Endometrial microvascular endothelial cells (primary cell): ENCODE measurements around the gene CALN1. TPM values are rescaled to one million over a fixed set of nuclear protein-coding genes. Genes with fewer than 3 reads are reported as not detected.
"Not testable (repeated sequence)": the region's sequence is repeated elsewhere in the genome, so short reads cannot be mapped to it uniquely, and the experiment has no call there.

ENCODE experiments used
- in situ Hi-C: cut with HindIII; loops from 2 replicates; pipeline ENCODE4 v1.10.0; 2017; ENCODE audit warnings: low sequenced_read_pairs, low pct_unique_long_range_greater_than_20kb; ENCODE audit errors: inconsistent ontology term
- total RNA-seq: library from RNA; depleted of rRNA; stranded (reverse); fragments of >200 nt; gene quantifications from one replicate; pipeline ENCODE4 v1.2.3, GENCODE V29; 2015; ENCODE audit errors: inconsistent ontology term

CALN1 gene
- total RNA-seq, 1 donor from 2014 or later = not detected

DNA sequence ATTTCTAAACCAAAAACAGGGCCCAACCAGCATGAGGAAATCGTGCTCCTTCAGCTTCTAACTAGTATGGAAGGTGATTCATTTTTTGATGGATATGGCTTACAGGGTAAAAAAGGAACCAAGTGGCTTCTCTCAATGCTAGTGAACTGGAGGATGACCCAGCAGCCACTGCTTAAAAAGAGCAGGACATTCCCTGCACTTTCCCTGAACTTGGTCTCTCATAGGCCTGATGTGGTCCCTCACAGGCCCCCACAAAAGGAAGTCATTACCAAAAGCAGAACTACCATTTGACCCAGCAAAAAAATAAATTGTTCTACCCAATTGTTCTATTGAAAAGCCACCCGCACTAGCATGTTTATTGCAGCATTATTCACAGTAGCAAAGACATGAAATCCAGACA lies 188.8 kb downstream of the CALN1 start:
- in situ Hi-C loops = no loop called here

DNA sequence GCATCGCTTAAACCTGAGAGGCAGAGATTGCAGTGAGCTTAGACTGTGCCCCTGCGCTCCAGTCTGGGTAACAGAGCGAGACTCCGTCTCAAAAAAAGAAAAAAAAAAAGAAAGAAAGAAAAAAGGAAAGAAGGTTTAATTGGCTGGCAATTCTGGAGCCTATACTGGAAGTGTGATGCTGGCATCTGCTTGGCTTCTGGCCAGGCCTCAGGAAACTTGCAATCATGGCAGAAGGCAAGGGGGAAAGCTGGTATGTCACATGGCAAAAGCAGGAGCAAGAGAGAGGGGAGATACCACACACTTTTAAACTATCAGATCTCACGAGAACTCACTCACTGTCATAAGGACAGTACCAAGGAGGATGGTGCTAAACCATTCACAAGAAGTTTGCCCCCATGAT lies 190.0 kb downstream of the CALN1 start:
- in situ Hi-C loops = no loop called here

DNA sequence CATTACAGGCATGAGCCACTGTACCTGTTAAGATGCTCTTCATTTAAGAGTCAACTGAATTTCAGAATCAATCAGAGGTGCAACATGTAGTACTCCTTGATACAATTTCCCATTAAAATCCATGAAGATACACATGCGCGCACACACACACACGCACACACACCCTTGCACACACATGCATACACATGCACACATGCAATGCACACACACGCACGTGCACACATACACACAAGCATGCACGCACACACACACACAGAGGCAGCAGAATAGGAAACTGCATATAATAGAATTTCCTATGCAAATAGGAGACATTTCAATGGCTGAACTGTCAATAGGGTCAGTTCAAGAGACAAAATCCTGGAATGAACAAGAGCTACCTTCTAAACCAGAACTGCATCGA lies 192.6 kb downstream of the CALN1 start:
- in situ Hi-C loops = no loop called here

DNA sequence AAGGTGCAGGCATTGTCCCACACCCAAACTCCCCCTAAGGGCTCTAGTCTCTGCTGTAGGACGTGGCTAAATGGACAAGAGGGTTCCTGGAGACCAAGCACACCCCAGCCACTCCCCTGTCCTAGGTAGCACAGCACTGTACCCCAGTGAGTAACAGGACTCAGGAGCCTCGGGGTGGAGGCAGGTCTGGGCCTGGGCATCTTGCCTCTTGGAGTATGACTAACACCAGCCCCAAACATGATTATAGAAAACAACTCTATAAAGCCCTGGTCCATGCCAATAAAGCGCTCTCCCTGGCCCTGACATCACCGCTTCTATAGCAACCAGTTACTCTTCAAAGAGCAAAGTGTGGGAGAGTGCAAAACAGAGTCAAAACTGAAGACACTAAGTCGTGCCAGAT lies 195.0 kb downstream of the CALN1 start:
- in situ Hi-C loops = no loop called here

DNA sequence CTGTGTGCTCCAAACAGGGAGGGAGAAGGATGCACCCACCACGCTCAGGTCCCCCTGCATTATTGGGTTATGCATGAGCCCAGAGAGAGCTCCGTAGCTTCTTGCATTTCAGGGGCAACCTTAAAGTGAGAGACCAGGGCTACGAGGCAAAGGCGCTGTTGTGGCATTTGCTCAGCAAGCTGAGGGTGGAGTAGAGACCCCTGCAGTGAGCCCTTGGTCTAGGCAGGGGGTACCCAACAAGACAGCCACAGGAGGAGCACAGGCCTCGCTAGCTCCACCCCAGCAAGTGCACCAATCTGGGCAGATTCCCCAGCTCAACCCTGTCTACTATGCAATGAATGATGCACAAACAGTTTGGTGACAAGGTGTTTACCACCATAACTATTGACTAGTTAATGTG lies 198.4 kb downstream of the CALN1 start:
- in situ Hi-C loops = no loop called here

DNA sequence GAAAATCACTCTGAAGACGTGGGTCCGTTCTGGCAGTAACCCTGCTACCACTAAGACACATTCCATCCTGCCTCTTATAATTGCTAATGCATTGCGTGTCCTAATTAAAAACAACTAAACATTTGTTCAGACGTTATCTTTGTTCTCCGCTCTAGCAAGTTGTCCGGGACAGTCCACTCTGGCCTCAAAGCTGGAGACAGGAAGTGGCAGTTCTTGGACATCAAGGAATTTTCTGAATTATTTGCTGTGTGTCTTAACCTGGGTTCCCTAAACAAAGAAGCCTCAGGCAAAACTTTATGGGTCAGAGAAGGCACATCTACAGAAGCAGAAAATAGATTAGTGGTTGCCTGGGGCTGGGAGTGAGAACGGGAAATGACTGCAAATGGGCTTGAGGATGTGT lies 199.1 kb downstream of the CALN1 start:
- in situ Hi-C loops = no loop called here

DNA sequence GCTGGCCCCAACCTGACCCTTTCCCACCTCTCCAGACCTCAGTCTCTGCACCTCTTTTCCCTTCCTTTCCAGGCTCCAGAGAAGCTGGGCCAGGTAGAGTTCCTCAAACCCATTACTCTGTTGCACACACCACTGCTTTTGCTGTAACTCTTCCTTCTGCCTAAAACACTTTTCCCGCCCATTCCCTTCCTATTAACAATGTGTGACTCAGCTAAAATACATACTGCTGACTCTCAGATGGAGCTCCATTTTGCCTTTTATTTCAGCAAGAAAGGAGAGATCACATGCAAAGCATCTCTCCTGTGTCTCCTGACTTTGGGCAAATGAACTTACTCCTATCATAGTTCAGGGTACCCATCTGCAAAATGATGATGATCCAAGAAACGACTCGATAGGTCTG lies 201.0 kb downstream of the CALN1 start:
- in situ Hi-C loops = no loop called here

DNA sequence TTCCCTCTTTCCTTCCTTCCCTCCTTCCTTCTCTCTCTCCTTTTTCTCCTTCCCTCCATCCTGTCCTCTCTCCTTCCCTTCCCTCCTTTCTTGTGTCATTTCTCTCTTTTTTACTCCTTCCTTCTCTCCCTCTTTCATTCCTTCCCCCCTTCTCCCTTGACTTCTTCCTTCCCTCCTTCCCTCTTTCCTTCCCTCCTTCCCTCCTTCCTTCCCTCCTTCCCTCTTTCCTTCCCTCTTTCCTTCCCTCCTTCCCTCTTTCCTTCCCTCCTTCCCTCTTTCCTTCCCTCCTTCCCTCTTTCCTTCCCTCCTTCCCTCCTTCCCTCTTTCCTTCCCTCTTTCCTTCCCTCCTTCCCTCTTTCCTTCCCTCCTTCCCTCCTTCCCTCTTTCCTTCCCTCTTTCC lies 203.1 kb downstream of the CALN1 start:
- in situ Hi-C loops = not testable (repeated sequence)

DNA sequence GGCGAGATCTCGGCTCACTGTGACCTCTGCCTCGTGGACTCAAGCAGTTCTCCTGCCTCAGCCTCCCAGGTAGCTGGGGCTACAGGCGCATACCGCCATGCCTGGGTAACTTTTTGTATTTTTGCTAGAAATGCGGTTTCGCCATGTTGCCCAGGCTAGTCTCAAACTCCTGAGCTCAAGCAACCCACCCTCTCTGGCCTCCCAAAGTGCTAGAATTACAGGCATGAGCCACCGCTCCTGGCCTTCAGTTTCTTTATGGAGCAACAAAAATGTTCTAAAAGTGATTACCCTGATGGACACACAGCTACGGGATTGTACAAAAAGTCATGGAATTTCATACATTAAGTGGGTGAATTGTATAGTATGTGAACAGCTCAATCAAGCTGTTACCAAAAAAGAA lies 216.0 kb downstream of the CALN1 start:
- in situ Hi-C loops = no loop called here

DNA sequence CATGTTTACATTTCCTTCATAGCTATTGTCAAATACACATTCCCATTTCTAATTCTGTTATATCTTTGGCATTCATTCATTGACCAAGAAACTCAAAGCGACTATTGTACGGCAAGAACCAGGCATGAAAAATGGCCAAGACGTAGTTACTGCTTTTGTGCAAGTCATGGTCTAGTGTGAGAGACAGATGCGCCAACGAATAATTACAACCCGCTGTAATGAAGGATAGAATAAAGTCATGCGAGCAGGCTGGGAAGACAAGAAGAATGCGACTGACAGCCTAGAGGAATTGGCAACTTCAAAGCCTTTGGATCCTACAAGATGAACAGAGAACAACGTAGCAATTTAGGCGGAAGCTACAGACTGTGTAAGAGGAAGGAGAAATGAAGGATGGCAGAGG lies 221.2 kb downstream of the CALN1 start:
- in situ Hi-C loops = no loop called here

DNA sequence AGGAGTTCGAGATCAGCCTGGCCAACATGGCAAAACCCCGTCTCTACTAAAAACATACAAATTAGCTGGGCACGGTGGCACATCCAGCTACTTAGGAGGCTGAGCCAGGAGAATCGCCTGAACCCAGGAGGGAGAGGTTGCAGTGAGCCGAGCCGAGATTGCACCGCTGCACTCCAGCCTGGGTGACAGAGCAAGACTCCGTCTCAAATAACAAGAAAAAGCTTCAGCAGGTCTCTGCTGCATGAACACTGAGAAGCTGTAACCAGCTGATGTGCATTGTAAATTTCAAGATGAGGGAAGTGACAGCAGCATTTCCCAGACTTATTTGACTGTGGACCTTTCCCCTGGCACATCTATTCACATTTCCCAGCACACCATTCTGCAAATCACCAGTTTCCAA lies 222.0 kb downstream of the CALN1 start:
- in situ Hi-C loops = no loop called here

DNA sequence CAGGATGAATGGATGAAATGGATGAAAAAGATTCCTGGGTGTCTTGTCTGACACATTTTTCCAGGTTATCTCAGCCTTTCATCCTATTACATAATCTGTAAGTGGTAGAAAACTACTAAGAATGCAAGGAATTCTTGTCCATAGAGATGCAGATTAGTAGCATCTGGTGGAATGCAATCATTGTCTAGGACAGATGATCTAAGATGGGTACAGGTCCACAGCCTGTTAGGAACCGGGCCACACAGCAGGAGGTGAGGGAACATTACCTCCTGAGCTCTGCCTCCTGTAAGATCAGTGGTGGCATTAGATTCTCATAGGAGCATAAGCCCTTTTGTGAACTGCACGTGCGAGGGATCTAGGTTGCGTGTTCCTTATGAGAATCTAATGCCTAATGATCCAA lies 225.0 kb downstream of the CALN1 start:
- in situ Hi-C loops = no loop called here

DNA sequence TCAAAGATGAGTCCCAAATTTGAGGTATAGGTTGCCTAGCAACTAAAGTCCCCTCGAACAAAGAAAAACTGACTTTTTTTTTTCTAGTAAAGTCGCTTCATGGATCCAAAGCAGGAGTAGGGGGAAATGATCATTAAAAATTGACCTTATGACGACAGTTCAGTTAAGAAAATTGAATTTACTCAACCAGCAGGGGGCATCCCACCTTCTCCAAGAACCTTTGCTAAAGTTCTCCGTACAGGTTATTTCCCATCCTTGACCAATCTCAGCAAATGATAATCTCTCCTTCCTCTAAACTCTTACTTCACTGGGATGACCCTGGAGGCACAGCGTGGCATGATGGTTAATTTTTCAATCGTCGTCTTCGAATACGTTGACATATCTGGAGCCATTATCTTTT lies 228.3 kb downstream of the CALN1 start:
- in situ Hi-C loops = no loop called here

DNA sequence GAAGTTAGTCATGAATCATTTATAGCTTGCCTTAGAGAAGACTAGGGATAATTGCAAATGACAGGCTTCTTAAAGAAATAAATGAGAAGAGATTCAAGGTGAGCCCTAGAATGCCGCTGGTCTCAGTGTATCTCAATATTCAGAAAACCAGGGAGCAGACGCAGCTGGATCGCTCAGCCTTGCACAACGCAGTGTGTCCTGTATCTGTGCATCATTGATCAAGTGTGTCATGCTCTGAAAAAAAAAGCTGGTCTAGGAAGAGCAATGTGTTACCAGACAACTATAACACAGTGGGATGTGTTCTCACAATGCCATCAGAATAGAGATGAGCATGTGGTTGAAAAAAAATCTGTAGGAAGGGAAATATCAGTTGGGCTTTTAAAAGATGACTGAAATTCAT lies 230.1 kb downstream of the CALN1 start:
- in situ Hi-C loops = no loop called here

DNA sequence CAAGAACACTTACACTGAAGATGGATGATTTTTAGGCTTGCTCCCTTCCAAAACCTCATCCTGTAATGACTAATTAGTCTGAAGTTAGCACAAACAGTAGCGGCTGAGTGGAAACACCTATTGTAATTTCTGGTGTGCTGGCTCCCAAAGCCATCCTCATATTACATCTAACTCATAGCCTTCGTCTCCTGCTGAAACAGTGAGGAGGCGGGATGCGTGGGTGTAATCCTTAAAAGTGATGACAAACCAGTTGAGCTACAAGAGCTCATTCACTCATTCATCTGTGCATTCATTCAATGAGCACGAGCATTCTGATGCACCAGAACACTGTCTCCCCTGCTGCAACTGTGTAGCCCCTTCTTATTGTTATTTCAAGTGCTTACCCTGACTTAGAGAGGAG lies 235.3 kb downstream of the CALN1 start:
- in situ Hi-C loops = no loop called here

DNA sequence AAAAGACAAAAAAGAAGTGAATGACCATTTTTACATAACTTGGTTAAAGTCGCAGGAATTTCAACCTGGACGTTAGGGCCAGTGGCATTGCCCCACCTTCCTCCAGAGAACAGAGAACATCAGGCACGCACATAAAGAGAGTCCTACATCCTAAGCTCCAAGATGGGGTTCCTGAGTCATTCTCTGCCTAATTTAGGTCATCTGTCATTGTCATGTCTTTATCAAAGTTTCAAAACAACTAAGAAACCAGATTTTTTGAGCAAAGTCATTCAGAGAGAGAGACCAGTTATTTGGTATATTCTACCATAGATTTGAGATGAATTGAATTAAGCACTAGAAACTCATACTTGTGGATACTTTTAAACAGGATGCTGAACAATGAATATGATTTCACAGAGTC lies 241.7 kb downstream of the CALN1 start:
- in situ Hi-C loops = no loop called here

DNA sequence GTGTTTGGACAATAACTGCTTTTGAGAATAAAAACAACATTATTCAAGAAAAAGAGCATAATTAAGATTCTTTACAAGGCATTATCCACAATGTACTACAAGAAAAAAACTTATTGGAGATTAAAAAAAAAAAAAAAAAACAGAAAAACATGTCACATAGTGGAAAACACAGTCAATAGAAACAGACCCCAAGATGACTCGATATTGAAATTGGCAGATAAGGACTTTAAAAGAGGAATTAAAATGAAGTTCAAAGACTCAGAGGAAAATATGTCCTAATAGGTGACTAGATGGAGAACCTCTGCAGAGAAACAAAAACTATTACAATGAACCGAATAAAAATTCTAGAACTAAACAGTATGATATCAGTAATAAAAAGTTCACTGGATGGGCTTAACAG lies 248.9 kb downstream of the CALN1 start:
- in situ Hi-C loops = no loop called here

DNA sequence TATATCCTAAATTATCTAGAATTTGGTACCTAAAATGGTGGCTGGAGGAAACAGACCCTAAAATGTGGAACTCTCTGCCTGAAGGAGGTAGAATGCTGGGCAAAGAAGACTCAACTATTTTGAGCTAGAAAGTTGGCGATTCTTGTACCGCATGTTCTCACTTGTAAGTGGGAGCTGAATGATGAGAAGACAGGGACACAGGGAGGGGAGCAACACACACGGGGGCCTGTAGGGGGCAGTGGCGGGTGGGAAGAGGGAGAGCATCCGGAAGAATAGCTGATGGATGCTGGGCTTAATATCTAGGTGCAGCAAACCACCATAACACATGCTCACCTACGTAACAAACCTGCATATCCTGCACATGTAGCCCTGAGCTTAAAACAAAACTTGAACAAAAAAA lies 250.6 kb downstream of the CALN1 start:
- in situ Hi-C loops = no loop called here

DNA sequence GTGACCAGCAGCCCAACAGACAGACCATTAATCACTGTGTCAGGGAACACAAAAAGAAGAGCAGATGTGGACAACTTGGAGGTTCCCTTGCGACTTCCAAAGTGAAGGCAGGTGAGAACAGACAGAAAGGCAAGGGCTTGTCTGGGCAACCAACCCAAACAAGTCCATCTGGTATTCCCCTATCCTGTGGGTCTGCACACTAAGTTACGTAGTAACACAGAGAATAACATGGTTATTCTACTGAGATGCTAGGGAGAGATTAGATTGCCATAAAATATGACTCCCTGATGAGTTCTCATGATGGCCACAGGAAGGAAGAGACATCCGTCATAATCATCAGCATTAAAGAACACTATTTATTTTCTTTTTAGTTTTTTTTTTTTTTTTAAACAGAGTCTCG lies 252.2 kb downstream of the CALN1 start:
- in situ Hi-C loops = no loop called here

DNA sequence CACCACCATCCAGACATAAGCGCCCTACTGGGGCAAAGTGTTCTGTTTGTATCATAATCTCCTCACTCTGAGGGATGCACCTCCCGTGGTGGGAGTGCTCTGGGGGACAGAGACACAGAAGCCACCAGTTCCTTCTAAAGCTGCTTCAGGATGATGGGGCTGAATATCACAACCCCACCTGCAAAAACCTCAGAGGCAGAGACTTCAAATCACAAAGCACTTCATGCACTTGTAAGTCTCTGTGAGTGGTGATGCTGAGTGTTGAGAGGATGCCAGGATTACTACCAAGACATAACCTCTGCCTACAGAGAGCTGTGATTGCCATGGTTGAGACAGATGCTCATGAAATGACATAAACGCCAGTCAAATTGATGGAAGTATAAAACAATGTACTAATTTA lies 255.5 kb downstream of the CALN1 start:
- in situ Hi-C loops = no loop called here

DNA sequence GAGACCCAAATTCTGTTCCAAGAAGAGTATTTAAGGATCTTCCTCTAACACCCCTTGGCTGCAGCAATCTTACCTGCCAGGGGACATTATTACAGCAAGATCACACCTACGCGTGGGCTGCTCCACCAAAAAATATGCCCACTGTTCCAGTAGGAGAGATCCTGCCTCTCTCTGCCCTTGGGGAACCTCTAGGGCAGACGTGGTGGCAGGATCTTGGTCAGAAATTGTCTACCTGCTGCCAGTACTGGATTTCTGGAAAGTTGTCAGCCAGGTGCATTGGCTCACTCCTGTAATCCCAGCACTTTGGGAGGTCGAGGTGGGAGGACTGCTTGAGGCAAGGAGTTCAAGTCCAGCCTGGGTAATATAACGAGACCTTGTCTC lies 259.0 kb downstream of the CALN1 start:
- in situ Hi-C loops = no loop called here
